Stimulated activated CD8-positive, alpha-beta memory T cell treated with anti-CD3 and anti-CD28 coated beads, Interleukin-12 subunit alpha, Interleukin-12 subunit beta, amount 100 ng/mL, for 4 hours (primary cell): ENCODE results near the gene LMBR1L.

ENCODE experiments used
- DNase-seq: peaks from one replicate; pipeline ENCODE4 v3.0.0-alpha.2; 2020; ENCODE audit warnings: low read depth

LMBR1L gene

DNA sequence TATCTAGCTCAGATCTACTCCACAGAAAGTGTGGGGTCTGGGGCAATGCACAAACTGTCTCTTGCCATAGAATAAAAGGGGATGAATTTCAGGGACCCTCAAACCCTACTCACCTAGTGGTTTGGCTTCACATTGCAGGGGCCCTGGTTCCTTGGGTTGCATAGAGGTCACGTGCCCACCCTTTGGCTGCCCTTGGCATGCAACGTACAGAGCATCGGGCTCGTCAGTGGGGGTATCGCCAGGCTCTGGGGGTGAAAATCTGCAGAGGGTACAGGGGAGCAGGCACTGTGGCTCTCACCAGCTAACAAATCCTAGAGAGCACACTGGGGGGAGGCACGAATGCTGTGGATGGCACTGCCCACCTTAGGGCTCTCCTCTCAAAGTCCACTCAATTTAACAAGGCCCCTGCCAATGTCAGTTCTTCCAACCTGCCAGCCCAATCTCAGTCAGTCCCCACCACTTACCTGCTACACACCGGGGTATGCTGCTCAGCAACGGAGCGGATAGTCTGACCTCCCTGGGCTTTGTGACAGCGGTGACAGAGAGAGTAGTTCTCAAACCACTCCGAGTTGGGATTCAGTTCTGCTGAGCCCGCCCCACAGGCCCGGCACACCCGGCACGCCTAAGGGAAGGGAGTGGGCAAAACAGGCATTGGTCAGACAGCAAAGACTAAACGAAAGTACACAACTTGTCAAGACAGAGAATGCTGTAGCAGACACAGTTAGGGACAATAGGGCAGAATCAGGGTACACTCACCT is 58.0 kb downstream of the LMBR1L start:
- DNase-seq = no peak

GRCh38 chr12:49051777-49052438 is 58.7 kb downstream of the LMBR1L start:
- no peak for DNase-seq

GRCh38 chr12:49051373-49051764 is 59.3 kb downstream of the LMBR1L start:
- no peak for DNase-seq

GRCh38 chr12:49050507-49051372 is 59.9 kb downstream of the LMBR1L start:
- DNase-seq = no peak

- no peak for DNase-seq
These were observed 61.0 kb downstream of the LMBR1L start for GRCh38 chr12:49049566-49050224.

DNA sequence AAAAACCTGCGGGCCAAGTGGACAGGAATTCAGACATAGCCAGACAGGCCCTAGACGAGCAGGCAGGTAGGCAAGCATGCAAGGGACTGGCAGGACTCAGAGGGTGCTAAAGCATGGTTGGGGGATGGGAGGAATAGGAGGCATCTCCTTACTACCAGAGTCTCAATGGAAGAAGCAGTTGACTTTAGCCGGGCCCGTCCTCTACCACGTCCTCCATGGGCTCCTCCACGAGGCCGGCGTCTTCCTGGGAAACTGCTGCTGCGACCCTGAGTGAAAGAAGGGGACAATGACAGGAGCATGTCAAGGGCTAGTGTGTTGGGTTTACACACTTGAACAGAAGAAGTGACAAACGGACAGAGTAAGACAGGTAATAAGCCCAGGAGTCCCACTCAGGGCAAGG is 61.7 kb downstream of the LMBR1L start:
- no peak for DNase-seq
